GM13977 (cell line): ENCODE results near the gene ARHGAP15.

Source experiments
- DNase-seq: peaks from one replicate; pipeline ENCODE4 v3.0.0; 2012; ENCODE audit warnings: low spot score
- in situ Hi-C: fragments of 300-500 bp; cut with MboI; formaldehyde crosslinking; loops from one replicate; pipeline ENCODE4 v1.12.0; 2022; ENCODE audit warnings: low sequenced_read_pairs, low pct_unique_long_range_greater_than_20kb, mixed read lengths, inconsistent platforms; ENCODE audit not compliant: unreplicated experiment
- TF ChIP-seq, protein P1 (sequence below): IDR thresholded peaks from 2 replicates; pipeline ENCODE4 v1.5.1; 2012; ENCODE audit warnings: mild to moderate bottlenecking, control low read depth; ENCODE audit not compliant: insufficient read depth; ENCODE audit errors: extremely low read depth, missing control alignments

ARHGAP15 gene

DNA sequence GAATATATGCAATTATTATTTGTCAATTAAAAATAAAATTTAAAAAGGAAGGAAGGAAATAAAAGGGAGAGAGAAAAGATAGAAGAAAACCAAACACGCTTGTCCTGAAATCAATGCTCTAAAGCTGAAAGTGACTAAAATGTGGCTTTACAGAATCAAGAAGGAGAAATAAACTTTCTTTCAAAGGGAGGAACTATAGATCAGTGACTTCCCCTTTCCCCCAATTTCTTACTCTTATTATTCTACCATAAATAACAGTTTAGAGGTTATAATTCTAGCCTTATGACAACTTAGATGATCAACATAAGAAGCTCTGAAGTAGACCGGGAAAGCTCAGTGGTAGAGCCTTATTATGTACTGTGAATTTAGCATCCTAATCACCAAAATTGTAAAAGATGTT lies 122.5 kb downstream of the ARHGAP15 start:
- no peak for DNase-seq
- in situ Hi-C loops: no loop called here
- TF ChIP-seq, protein P1, sequence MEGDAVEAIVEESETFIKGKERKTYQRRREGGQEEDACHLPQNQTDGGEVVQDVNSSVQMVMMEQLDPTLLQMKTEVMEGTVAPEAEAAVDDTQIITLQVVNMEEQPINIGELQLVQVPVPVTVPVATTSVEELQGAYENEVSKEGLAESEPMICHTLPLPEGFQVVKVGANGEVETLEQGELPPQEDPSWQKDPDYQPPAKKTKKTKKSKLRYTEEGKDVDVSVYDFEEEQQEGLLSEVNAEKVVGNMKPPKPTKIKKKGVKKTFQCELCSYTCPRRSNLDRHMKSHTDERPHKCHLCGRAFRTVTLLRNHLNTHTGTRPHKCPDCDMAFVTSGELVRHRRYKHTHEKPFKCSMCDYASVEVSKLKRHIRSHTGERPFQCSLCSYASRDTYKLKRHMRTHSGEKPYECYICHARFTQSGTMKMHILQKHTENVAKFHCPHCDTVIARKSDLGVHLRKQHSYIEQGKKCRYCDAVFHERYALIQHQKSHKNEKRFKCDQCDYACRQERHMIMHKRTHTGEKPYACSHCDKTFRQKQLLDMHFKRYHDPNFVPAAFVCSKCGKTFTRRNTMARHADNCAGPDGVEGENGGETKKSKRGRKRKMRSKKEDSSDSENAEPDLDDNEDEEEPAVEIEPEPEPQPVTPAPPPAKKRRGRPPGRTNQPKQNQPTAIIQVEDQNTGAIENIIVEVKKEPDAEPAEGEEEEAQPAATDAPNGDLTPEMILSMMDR: no peak

DNA sequence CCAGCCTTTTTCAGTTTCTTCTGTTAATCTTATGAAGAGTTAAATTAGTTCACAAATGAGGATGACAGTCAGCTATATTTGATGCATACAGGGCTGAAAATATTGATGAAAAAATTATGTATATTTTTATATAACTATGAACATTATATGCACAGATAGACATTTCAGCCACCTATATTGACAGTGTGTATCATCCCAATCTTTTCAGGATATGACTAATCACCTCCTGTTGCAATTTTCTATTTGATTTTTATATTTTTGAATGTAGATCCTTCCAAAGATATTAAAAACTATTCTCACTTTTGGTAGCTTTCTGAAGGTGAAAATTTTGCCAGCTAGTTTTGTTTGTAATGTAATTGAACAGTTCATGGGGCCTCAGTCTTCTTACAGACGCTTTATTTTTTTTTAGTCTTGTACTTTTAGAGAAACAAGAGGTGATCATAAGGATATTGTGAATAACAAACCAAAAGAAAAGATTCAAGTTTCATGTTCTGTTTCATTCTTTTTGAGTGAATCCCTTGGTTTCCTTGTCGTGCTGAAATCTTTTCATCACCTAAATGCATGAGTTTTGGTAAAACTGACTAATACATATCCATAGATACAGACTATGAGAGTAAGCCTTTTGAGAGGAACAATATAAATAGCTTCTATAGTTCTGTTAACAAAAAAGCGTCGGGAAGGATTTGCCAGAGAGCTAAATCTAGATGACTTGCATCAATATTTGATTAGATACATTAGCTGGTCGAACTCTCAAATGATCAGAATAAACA lies 123.1 kb downstream of the ARHGAP15 start:
- in situ Hi-C loops: no loop called here
- TF ChIP-seq, protein P1: no peak
- no peak for DNase-seq

DNA sequence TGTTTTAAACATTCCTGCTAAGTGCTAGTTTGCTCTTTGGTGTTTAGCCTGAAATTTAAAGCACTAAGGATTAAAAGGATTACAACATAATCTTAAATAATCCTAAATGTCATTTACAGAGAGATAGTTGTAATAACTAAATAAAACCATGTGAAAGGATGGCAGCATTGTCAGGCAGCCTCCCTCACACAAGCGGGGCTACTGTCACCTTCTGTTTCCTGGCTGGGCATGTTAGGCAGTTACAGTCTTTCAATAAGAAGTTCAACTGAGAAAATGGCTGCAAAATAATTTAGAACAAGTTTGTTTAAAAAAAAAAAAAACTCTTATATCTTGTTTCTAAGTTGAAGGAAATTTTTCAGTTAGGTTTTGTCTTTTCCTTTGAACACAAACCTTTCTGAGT lies 124.9 kb downstream of the ARHGAP15 start:
- in situ Hi-C loops: no loop called here
- DNase-seq: no peak
- TF ChIP-seq, protein P1: no peak

DNA sequence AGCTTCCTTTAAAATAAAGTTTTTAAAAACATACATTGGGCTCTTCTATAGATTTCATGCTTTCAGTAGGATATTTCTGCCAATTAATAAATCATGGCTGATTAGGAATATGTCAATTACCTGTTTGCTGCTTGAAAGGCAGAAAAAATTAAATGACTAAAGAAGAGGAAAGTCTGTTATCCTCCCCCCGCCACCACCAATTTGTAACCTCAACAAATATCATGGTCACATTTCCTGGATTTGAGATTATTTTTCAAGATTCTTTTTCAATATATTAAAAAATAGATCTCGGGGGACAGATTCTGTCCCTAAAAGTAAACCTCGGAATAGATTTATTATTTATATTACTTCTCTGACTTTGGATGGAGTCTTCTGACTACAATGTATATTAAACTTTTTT lies 125.9 kb downstream of the ARHGAP15 start:
- no peak for DNase-seq
- in situ Hi-C loops: no loop called here
- TF ChIP-seq, protein P1: no peak

DNA sequence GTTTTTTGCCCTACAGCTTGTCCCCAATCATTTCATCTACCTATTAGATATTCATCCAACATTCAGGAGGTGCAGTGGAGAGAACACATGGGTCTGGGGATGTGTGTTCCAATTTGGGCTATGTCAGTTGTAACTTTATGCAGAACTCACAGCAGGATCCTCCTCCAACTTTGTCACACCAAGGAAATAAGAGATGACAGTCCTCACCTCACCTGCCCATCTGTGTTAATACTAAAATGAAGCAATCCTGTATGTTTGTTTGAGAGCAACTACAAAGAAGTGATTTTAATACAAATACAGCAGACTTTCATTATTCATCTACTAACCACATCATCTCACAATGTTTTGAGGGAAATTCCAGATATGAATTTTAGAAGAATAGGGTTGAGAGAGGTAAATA lies 126.7 kb downstream of the ARHGAP15 start:
- TF ChIP-seq, protein P1: no peak
- in situ Hi-C loops: no loop called here
- DNase-seq: no peak

DNA sequence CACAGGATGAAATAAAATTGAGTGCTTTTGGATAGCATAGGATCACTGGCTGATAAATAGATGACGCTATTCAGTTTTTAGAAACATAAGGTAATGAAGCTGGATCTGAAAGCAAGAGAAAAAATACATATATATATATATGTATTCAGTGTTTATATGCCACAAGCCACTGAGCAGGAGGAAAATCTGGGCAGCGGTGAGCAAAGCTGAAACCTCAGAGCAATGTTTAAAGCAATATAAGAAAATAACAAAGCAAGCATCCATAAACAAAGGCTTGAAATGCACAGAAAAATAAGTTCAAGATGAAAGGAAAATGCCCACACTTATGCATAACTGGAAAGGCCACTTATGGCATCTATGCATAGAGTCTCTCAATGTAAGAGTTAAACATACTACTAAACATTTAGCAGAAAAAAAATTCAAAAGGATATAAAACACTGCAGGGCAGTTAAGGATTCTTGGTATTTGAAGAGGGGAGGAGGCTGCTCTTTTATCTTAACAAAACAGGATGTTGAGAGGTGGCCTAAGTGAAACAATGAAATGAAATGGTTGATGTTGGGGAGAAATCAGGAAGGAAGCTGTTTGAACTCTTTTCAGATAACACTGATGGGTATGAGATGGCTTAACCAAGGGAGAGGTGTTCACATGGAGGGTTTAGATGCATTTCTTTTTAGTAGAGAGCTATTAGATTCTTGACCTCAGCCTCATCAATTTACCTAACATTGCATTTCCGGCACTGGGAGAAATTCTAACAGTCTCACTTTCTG lies 129.1 kb downstream of the ARHGAP15 start:
- DNase-seq: no peak
- TF ChIP-seq, protein P1: no peak
- in situ Hi-C loops: no loop called here
